Duodenal mucosa (tissue), 2 donors: ENCODE measurements around the gene PIM2.

Experiments
- H3K27ac ChIP-seq: one replicate; pipeline ENCODE4 v1.7.0; 2013; ENCODE audit warnings: low read depth, low read length
- H3K27me3 ChIP-seq, 2 donors: one replicate each; pipeline ENCODE4 v1.7.0; 2013; ENCODE audit warnings: low read length in 2 of 2, control low read depth in 1 of 2; ENCODE audit not compliant: insufficient read depth in 2 of 2, control insufficient read depth in 1 of 2
- H3K36me3 ChIP-seq, 2 donors: one replicate each; pipeline ENCODE4 v1.7.0; 2013; ENCODE audit warnings: low read length in 2 of 2, control low read depth in 1 of 2; ENCODE audit not compliant: insufficient read depth in 2 of 2, control insufficient read depth in 1 of 2
- H3K4me1 ChIP-seq, 2 donors: one replicate each; pipeline ENCODE4 v1.7.0; 2013; ENCODE audit warnings: low read length in 2 of 2, control low read depth in 1 of 2; ENCODE audit not compliant: insufficient read depth in 2 of 2, control insufficient read depth in 1 of 2
- H3K4me3 ChIP-seq, 2 donors: one replicate each; pipeline ENCODE4 v1.7.0; 2013; ENCODE audit warnings: low read length in 2 of 2, low read depth in 1 of 2
- H3K9ac ChIP-seq, 2 donors: one replicate each; pipeline ENCODE4 v1.7.0; 2013; ENCODE audit warnings: low read length in 2 of 2, low read depth in 1 of 2
- H3K9me3 ChIP-seq, 2 donors: one replicate each; pipeline ENCODE4 v1.7.0; 2013; ENCODE audit warnings: low read length in 2 of 2, control low read depth in 1 of 2; ENCODE audit not compliant: control insufficient read depth in 1 of 2

Gene PIM2

GRCh38 chrX:48897625-48898306, 21.1 kb downstream of the PIM2 start, which contains the start of the genes PQBP1 and TIMM17B:
PQBP1 (plus strand) TSS chrX:48897930; CDS start chrX:48898510, 580 bp downstream.
TIMM17B (minus strand) TSS chrX:48897768; CDS start chrX:48897749, 19 bp downstream.
- Histone ChIP-seq H3K9ac (peak within 1 kb of the TSS; percentile 91 to 92), H3K27me3 (no peaks in the 10 kb centered on the region), H3K27ac (peak within 1 kb of the TSS; percentile 98), H3K36me3 (peaks cover 21 to 29% of the 10 kb centered on the region in 2 donors), H3K4me3 (peak within 1 kb of the TSS; percentile 82 to 95), H3K9me3 (no peaks in the 10 kb centered on the region), H3K4me1 (peaks cover 6 to 18% of the 10 kb centered on the region in 2 donors)

- Histone ChIP-seq H3K27ac (peak overlapping the region; percentile 98), H3K9me3 (no peaks in the 10 kb centered on the region), H3K36me3 (peaks cover 16 to 24% of the 10 kb centered on the region in 2 donors), H3K4me1 (peaks cover 6 to 18% of the 10 kb centered on the region in 2 donors), H3K4me3 (peak overlapping the region; percentile 82 to 95), H3K9ac (peak overlapping the region; percentile 91 to 92), H3K27me3 (no peaks in the 10 kb centered on the region)
Measured at GRCh38 chrX:48897157-48897624, 21.6 kb downstream of the PIM2 start.

- H3K9ac ChIP-seq, result peak overlapping the region; percentile 91 to 92
- H3K4me1 ChIP-seq, result peaks cover 6 to 24% of the 10 kb centered on the region in 2 donors
- H3K27ac ChIP-seq, result peak overlapping the region; percentile 42
- no peaks in the 10 kb centered on the region for H3K9me3 ChIP-seq
- peaks cover 12 to 19% of the 10 kb centered on the region in 2 donors for H3K36me3 ChIP-seq
- H3K27me3 ChIP-seq, result no peaks in the 10 kb centered on the region
- peak overlapping the region; percentile 82 to 95 for H3K4me3 ChIP-seq
Measured at GRCh38 chrX:48896611-48897011, 22.2 kb downstream of the PIM2 start.

- no peak overlapping the region for H3K9ac ChIP-seq
- no peaks in the 10 kb centered on the region for H3K9me3 ChIP-seq
- no peaks in the 10 kb centered on the region for H3K27me3 ChIP-seq
- H3K36me3 ChIP-seq, result peaks cover 6 to 11% of the 10 kb centered on the region in 2 donors
- H3K4me1 ChIP-seq, result peaks cover 6 to 27% of the 10 kb centered on the region in 2 donors
- no peak overlapping the region for H3K4me3 ChIP-seq
- H3K27ac ChIP-seq, result no peak overlapping the region
Measured at GRCh38 chrX:48894891-48895290, 23.9 kb downstream of the PIM2 start.

- Histone ChIP-seq H3K4me1 (peaks cover 6 to 21% of the 10 kb centered on the region in 2 donors), H3K36me3 (peaks cover 6 to 11% of the 10 kb centered on the region in 2 donors), H3K27ac (no peak overlapping the region), H3K4me3 (no peak overlapping the region), H3K27me3 (no peaks in the 10 kb centered on the region), H3K9ac (no peak overlapping the region), H3K9me3 (no peaks in the 10 kb centered on the region)
Measured at GRCh38 chrX:48893556-48894348, 25.1 kb downstream of the PIM2 start.

GRCh38 chrX:48892896-48893295, 25.9 kb downstream of the PIM2 start:
- Histone ChIP-seq H3K9me3 (no peaks in the 10 kb centered on the region), H3K9ac (no peak overlapping the region), H3K27ac (no peak overlapping the region), H3K4me3 (no peak overlapping the region), H3K4me1 (peaks cover 6 to 17% of the 10 kb centered on the region in 2 donors), H3K36me3 (peaks cover 6 to 11% of the 10 kb centered on the region in 2 donors), H3K27me3 (no peaks in the 10 kb centered on the region)

GRCh38 chrX:48891402-48892288, 27.2 kb downstream of the PIM2 start:
- Histone ChIP-seq H3K27me3 (no peaks in the 10 kb centered on the region), H3K36me3 (peaks cover 6 to 11% of the 10 kb centered on the region in 2 donors), H3K9me3 (no peaks in the 10 kb centered on the region), H3K9ac (peak overlapping the region; percentile 32 to 43), H3K4me1 (peaks cover 4 to 14% of the 10 kb centered on the region in 2 donors), H3K4me3 (peak overlapping the region; percentile 58 to 59), H3K27ac (no peak overlapping the region)

- Histone ChIP-seq H3K36me3 (peaks cover 6 to 11% of the 10 kb centered on the region in 2 donors), H3K27me3 (no peaks in the 10 kb centered on the region), H3K27ac (no peak overlapping the region), H3K4me3 (peak overlapping the region; percentile 58 to 59), H3K9ac (peak overlapping the region in 1 of 2 donors; percentile 43), H3K4me1 (peaks cover 0 to 9% of the 10 kb centered on the region in 2 donors), H3K9me3 (no peaks in the 10 kb centered on the region)
Measured at GRCh38 chrX:48890934-48891401, 27.9 kb downstream of the PIM2 start.

- Histone ChIP-seq H3K4me1 (peaks cover 0 to 9% of the 10 kb centered on the region in 2 donors), H3K27ac (no peak overlapping the region), H3K4me3 (peak overlapping the region; percentile 58 to 59), H3K36me3 (peaks cover 6 to 11% of the 10 kb centered on the region in 2 donors), H3K9ac (peak overlapping the region in 1 of 2 donors; percentile 43), H3K27me3 (no peaks in the 10 kb centered on the region), H3K9me3 (no peaks in the 10 kb centered on the region)
Measured at GRCh38 chrX:48890296-48890925, 28.4 kb downstream of the PIM2 start.
